Stimulated activated CD4-positive, alpha-beta T cell treated with anti-CD3 and anti-CD28 coated beads, Interleukin-15, amount 100 ng/mL, for 48 hours (primary cell): ENCODE results near the gene SAV1.
"Not testable (repeated sequence)": the region's sequence is repeated elsewhere in the genome, so short reads cannot be mapped to it uniquely, and the experiment has no call there.

Experiments used
- DNase-seq, 2 donors: peaks; one replicate each; pipeline ENCODE4 v3.0.0-alpha.2; 2020; ENCODE audit warnings: low read depth in 2 of 2

SAV1 gene

GRCh38 chr14:50665300-50665699, 2.8 kb downstream of the SAV1 start:
- DNase-seq: not testable (repeated sequence)

- DNase-seq: not testable (repeated sequence)
Observed at GRCh38 chr14:50664579-50664978, 3.5 kb downstream of the SAV1 start.

GRCh38 chr14:50659327-50659974, 8.7 kb downstream of the SAV1 start:
- DNase-seq: no peak

- no peak for DNase-seq
Observed at GRCh38 chr14:50658203-50658602, 9.9 kb downstream of the SAV1 start.

- no peak for DNase-seq
Observed at GRCh38 chr14:50657753-50658152, 10.4 kb downstream of the SAV1 start.

- DNase-seq: no peak
Observed at GRCh38 chr14:50656776-50657175, 11.3 kb downstream of the SAV1 start.

GRCh38 chr14:50649691-50650090, 18.4 kb downstream of the SAV1 start:
- no peak for DNase-seq

GRCh38 chr14:50647753-50648152, 20.4 kb downstream of the SAV1 start:
- no peak for DNase-seq

GRCh38 chr14:50647282-50647681, 20.8 kb downstream of the SAV1 start:
- DNase-seq: no peak

GRCh38 chr14:50635141-50635540, 33.0 kb downstream of the SAV1 start:
- no peak for DNase-seq

- DNase-seq: no peak
Observed at GRCh38 chr14:50633954-50634353, 34.2 kb downstream of the SAV1 start.

- DNase-seq: no peak
Observed at GRCh38 chr14:50631408-50631821, 36.7 kb downstream of the SAV1 start.

GRCh38 chr14:50624947-50625346, 43.2 kb downstream of the SAV1 start:
- not testable (repeated sequence) for DNase-seq

GRCh38 chr14:50624447-50624846, 43.7 kb downstream of the SAV1 start:
- DNase-seq: no peak

GRCh38 chr14:50622978-50623377, 45.1 kb downstream of the SAV1 start:
- DNase-seq: no peak

GRCh38 chr14:50620341-50620740, 47.8 kb downstream of the SAV1 start:
- no peak for DNase-seq

- no peak for DNase-seq
Observed at GRCh38 chr14:50619569-50620141, 48.5 kb downstream of the SAV1 start.

GRCh38 chr14:50616275-50616674, 51.8 kb downstream of the SAV1 start:
- no peak for DNase-seq

GRCh38 chr14:50615552-50615951, 52.6 kb downstream of the SAV1 start:
- no peak for DNase-seq

- DNase-seq: no peak
Observed at GRCh38 chr14:50615056-50615455, 53.0 kb downstream of the SAV1 start.

- DNase-seq: no peak
Observed at GRCh38 chr14:50612806-50613205, 55.3 kb downstream of the SAV1 start.

- DNase-seq: no peak
Observed at GRCh38 chr14:50610465-50610864, 57.6 kb downstream of the SAV1 start.

GRCh38 chr14:50608302-50608851, 59.7 kb downstream of the SAV1 start:
- no peak for DNase-seq

- DNase-seq: no peak
Observed at GRCh38 chr14:50607761-50608160, 60.3 kb downstream of the SAV1 start.
